AG10803 (cell line): ENCODE measurements around the gene MDP1.

Source experiments
- DNase-seq: peaks from one replicate; pipeline ENCODE4 v3.0.0; 2010; ENCODE audit warnings: low read depth
- H3K4me3 ChIP-seq: 2 replicates; pipeline ENCODE4 v1.5.1; 2011; ENCODE audit warnings: mild to moderate bottlenecking, low read length, control low read depth
- CTCF ChIP-seq: conservative IDR thresholded peaks from 2 replicates; pipeline ENCODE4 v1.5.1; 2011; ENCODE audit warnings: mild to moderate bottlenecking, low read length, control low read depth, inconsistent platforms

Gene MDP1

GRCh38 chr14:24172871-24173281 is 43.0 kb downstream of the MDP1 start:
- TF ChIP-seq CTCF = no peak
- DNase-seq = no peak
- no peak overlapping the region for H3K4me3 ChIP-seq

GRCh38 chr14:24172261-24172860 is 43.5 kb downstream of the MDP1 start:
- no peak for DNase-seq
- H3K4me3 ChIP-seq = no peak overlapping the region
- no peak for TF ChIP-seq CTCF

- no peak within 1 kb of the TSS for H3K4me3 ChIP-seq
- no peak for DNase-seq
- no peak for TF ChIP-seq CTCF
These were observed 44.2 kb downstream of the MDP1 start, which contains the start of gene REC8 for GRCh38 chr14:24171422-24172260. REC8 (plus strand) TSS chr14:24172080; CDS start chr14:24172553, 473 bp downstream.

DNA sequence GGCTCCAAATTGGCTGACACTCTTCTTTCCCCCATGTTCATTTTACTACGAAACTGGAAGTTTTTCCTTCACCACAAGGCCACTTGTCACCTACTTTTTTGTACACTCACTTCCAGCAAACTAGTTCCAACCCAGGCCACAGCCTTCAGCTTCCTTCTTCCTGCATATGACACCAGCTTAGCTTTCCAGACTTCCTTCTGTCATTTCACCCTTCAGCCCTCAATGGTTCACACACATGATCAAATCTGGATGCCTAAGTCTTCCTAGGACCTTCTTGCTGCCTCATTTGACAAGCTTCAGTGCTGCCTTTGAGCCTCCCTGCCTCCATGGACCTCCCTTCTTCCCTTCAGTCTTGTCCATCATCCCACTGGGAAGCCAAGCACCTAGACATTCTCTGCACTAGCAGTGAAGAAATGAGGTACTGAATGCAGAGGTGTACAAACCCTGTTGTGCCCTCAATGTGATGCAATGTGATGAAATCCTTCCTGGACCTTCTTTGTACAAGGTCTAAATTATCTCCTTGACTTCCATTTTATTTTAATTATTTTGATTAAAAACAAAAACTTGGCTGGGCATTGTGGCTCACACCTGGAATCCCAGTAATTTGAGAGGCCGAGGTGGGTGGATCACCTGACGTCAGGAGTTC is 48.3 kb downstream of the MDP1 start:
- TF ChIP-seq CTCF = no peak
- no peak for DNase-seq

DNA sequence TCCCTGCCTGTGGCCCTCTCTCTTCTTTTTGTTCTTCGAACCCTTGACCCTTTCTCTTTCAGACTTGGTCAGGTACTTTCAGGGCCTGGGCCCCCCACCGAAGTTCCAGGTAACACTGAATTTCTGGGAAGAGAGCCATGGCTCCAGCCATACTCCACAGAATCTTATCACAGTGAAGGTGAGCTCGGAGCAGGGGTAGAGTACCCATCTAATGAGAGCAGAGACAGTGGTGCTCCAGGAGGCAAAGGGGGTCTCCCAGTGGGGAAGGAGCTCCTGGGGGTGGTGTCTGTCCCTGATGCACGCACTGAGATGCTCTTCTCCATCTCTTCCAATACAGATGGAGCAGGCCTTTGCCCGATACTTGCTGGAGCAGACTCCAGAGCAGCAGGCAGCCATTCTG is 50.1 kb downstream of the MDP1 start:
- no peak for DNase-seq
- H3K4me3 ChIP-seq = no peak overlapping the region
- TF ChIP-seq CTCF = no peak

More for the DNA sequence above, 48.3 kb downstream of the MDP1 start:
- no peak overlapping the region for H3K4me3 ChIP-seq

- no peak overlapping the region for H3K4me3 ChIP-seq
- no peak for DNase-seq
- TF ChIP-seq CTCF = no peak
These were observed 51.3 kb downstream of the MDP1 start for GRCh38 chr14:24164518-24164991.
